HL-60 (cell line): ENCODE data around the gene TMBIM6.
"Not testable (repeated sequence)": the region's sequence is repeated elsewhere in the genome, so short reads cannot be mapped to it uniquely, and the experiment has no call there.

Source experiments
- DNase-seq, 2 experiments: peaks; one replicate each; pipeline ENCODE4 v3.0.0-alpha.2; 2010 to 2020; ENCODE audit warnings: low read depth in 1 of 2, low spot score in 1 of 2
- H3K27ac ChIP-seq: fragments of 250-450 bp; sonication (Bioruptor Pico); replicated peaks from 2 replicates; pipeline ENCODE4 v1.5.1; 2020; ENCODE audit warnings: mild to moderate bottlenecking, moderate library complexity
- H3K27me3 ChIP-seq: fragments of 250-450 bp; sonication (Bioruptor Pico); 2 replicates; pipeline ENCODE4 v1.5.1; 2021; ENCODE audit warnings: mild to moderate bottlenecking, moderate library complexity; ENCODE audit not compliant: insufficient read depth, poor library complexity, severe bottlenecking
- H3K4me3 ChIP-seq: replicated peaks from 2 replicates; pipeline ENCODE4 v1.5.1; 2011; ENCODE audit warnings: mild to moderate bottlenecking, control low read depth, low read length; ENCODE audit not compliant: insufficient read depth
- GABPA ChIP-seq: IDR thresholded peaks from 2 replicates; pipeline ENCODE4 v1.6.1; 2012; ENCODE audit warnings: low read depth
- POLR2AphosphoS5 ChIP-seq: IDR thresholded peaks from 2 replicates; pipeline ENCODE4 v1.6.1; 2012; ENCODE audit warnings: low read depth
- REST ChIP-seq: IDR thresholded peaks from 2 replicates; pipeline ENCODE4 v1.6.1; 2012; ENCODE audit warnings: low read depth; ENCODE audit not compliant: insufficient replicate concordance
- SPI1 ChIP-seq: IDR thresholded peaks from 2 replicates; pipeline ENCODE4 v1.6.1; 2012; ENCODE audit warnings: low read depth, mild to moderate bottlenecking, borderline replicate concordance
- TF ChIP-seq, protein P1 (sequence below): IDR thresholded peaks from one replicate; pipeline ENCODE4 v1.5.1; 2011; ENCODE audit warnings: low read length, control low read depth, inconsistent platforms; ENCODE audit not compliant: insufficient read depth

Gene TMBIM6

DNA sequence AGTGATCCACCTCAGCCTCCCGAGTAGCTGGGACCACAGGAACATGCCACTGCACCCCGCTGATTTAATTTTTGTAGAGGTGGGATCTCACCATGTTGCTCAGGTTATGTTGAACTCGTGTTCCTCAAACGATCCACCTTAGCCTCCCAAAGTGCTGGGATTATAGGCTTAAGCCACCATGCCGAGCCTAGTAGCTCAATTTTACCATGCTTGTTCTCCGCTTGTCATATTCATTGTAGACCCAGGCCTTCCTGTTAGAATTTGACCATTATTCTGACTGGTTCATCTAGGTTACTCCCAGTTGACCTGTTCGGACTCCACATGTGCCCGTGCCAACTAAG, 24.7 kb downstream of the TMBIM6 start:
- Histone ChIP-seq H3K27ac (no peak overlapping the region), H3K4me3 (no peak overlapping the region), H3K27me3 (no peaks in the 10 kb centered on the region)
- TF ChIP-seq SPI1 (no peak), GABPA (no peak), REST (no peak), POLR2AphosphoS5 (no peak)
- TF ChIP-seq, protein P1, sequence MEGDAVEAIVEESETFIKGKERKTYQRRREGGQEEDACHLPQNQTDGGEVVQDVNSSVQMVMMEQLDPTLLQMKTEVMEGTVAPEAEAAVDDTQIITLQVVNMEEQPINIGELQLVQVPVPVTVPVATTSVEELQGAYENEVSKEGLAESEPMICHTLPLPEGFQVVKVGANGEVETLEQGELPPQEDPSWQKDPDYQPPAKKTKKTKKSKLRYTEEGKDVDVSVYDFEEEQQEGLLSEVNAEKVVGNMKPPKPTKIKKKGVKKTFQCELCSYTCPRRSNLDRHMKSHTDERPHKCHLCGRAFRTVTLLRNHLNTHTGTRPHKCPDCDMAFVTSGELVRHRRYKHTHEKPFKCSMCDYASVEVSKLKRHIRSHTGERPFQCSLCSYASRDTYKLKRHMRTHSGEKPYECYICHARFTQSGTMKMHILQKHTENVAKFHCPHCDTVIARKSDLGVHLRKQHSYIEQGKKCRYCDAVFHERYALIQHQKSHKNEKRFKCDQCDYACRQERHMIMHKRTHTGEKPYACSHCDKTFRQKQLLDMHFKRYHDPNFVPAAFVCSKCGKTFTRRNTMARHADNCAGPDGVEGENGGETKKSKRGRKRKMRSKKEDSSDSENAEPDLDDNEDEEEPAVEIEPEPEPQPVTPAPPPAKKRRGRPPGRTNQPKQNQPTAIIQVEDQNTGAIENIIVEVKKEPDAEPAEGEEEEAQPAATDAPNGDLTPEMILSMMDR = no peak
- no peak for DNase-seq

DNA sequence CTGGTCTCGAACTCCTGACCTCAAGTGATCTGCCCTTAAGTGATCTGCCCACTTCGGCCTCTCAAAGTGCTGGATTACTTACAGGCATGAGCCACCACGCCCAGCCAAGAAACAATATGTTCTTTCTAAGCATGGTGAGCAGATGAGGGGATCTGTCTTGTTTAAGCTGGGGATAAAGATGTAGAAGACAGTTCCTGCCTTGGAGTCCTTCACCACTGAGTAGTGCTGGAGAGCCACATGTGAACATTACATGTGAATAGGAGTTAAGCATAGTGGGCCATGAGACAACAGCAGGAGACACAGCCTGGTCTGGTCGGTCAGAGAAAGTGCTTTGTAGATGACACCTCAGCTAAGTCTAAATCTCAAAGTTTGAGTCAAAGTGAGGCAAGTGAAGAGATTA, 26.0 kb downstream of the TMBIM6 start:
- H3K27me3 ChIP-seq = no peaks in the 10 kb centered on the region
- H3K27ac ChIP-seq = no peak overlapping the region
- TF ChIP-seq GABPA (no peak), SPI1 (no peak), POLR2AphosphoS5 (no peak), REST (no peak)
- TF ChIP-seq, protein P1 = no peak
- no peak for DNase-seq
- no peak overlapping the region for H3K4me3 ChIP-seq

DNA sequence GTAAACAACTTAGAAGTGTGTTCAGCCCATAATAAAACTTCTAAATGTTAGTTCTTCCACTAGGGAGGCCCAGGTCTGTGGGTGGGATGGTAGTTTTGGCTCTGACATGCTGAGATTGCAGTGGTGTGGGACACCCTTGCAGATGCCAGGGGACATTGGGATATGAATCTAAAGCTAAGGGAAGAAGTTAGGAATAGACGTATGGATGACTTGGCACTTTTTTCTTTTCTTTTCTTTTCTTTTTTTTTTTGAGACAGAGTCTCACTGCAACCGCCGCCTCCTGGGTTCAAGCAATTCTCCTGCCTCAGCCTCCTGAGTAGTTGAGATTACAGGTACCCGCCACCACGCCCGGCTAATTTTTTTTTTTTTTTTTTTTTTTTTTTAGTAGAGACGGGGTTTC, 31.7 kb downstream of the TMBIM6 start:
- not testable (repeated sequence) for DNase-seq

DNA sequence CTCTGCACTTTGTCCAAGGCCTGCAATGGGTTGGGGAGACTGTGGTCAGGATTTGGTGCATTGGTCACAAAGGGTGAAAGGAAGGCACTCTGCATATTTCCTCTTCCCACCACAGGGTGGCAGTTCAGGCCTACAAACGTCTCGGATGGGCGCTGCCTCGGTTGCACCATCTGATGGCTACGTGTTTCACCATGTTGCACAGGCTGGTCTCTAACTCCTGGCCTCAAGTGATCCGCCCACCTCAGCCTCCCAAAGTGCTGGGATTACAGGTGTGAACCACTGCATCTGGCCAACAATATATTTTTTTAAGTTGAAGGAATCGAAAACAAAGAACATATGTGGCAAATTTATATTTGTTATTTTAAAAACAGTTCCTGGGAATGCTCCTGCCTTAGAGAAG, 35.1 kb downstream of the TMBIM6 start:
- H3K27me3 ChIP-seq = no peaks in the 10 kb centered on the region
- H3K27ac ChIP-seq = no peak overlapping the region
- H3K4me3 ChIP-seq = no peak overlapping the region
- TF ChIP-seq, protein P1 = peak; percentile 83
- TF ChIP-seq GABPA (no peak), POLR2AphosphoS5 (no peak), SPI1 (no peak)
- peak; percentile 40 to 81 for DNase-seq

More for the DNA sequence above, 31.7 kb downstream of the TMBIM6 start:
- H3K27me3 ChIP-seq, H3K4me3 ChIP-seq, H3K27ac ChIP-seq: not testable (repeated sequence)
